Mammary epithelial cell (primary cell): ENCODE results near the gene HRH2.

Experiments
- CTCF ChIP-seq, 2 donors: IDR thresholded peaks in 1 of 2; conservative IDR thresholded peaks in 1 of 2; 2 replicates each; pipeline ENCODE4 v1.5.1; 2011 to 2012; ENCODE audit warnings: inconsistent platforms in 2 of 2, low read length in 2 of 2, mild to moderate bottlenecking in 2 of 2, control low read depth in 1 of 2, low read depth in 1 of 2; ENCODE audit not compliant: insufficient read depth in 1 of 2; ENCODE audit errors: extremely low read depth in 1 of 2
- EZH2 ChIP-seq: IDR thresholded peaks from 2 replicates; pipeline ENCODE4 v1.6.1; 2012; ENCODE audit warnings: low read length, inconsistent platforms, borderline replicate concordance

- no peak for TF ChIP-seq CTCF (conservative IDR thresholded peaks at IDR 0.05 in 1 of 2, IDR thresholded peaks at IDR 0.05 in 1 of 2; ENCODE audit: extremely low read depth in 1 of 2, insufficient read depth in 1 of 2, low read depth in 1 of 2, low read length in 2 of 2)
- no peak for TF ChIP-seq EZH2
These were observed 21.9 kb upstream of the HRH2 start for GRCh38 chr5:175635854-175636584.
